ENCODE results near the gene SYNJ1. TPM values are rescaled to one million over a fixed set of nuclear protein-coding genes. Genes with fewer than 3 reads are reported as not detected.

The SYNJ1 gene
- total RNA-seq, 4 donors from 2014 or later = 6.5 to 13.8 (median 7.6) TPM

GRCh38 chr21:32713726-32714125 is 14.1 kb downstream of the SYNJ1 start:
- Histone ChIP-seq H3K27ac (no peak overlapping the region), H3K27me3 (no peaks in the 10 kb centered on the region), H3K4me1 (no peaks in the 10 kb centered on the region), H3K9me3 (no peaks in the 10 kb centered on the region), H3K36me3 (peaks cover 0 to under 1% (median 0%) of the 10 kb centered on the region in 3 donors), H3K4me3 (no peak overlapping the region)
- intact Hi-C loops (cut with DNase I) = no loop called here
- no peak for DNase-seq
- TF ChIP-seq, protein P1, sequence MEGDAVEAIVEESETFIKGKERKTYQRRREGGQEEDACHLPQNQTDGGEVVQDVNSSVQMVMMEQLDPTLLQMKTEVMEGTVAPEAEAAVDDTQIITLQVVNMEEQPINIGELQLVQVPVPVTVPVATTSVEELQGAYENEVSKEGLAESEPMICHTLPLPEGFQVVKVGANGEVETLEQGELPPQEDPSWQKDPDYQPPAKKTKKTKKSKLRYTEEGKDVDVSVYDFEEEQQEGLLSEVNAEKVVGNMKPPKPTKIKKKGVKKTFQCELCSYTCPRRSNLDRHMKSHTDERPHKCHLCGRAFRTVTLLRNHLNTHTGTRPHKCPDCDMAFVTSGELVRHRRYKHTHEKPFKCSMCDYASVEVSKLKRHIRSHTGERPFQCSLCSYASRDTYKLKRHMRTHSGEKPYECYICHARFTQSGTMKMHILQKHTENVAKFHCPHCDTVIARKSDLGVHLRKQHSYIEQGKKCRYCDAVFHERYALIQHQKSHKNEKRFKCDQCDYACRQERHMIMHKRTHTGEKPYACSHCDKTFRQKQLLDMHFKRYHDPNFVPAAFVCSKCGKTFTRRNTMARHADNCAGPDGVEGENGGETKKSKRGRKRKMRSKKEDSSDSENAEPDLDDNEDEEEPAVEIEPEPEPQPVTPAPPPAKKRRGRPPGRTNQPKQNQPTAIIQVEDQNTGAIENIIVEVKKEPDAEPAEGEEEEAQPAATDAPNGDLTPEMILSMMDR (IDR thresholded peaks at IDR 0.05) = no peak

DNA sequence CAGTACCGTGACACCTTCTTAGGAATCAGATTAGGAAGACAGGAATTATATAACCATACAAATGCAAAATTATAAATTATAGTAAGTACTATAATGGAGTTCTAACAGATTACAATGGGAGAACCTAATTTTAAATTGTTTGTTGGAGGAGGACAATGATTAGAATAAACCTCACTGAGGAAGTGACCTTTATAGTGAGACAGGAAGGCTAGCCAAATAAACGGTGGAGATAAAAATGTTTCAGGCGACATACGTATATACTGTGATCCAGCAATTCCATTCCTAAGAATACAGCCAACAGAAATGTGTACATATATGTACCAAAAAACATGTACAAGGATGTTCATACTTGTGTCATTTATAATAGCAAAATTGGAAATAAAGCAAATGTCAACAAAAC is 15.2 kb downstream of the SYNJ1 start:
- Histone ChIP-seq H3K27me3 (no peaks in the 10 kb centered on the region), H3K27ac (no peak overlapping the region), H3K4me1 (no peaks in the 10 kb centered on the region), H3K4me3 (no peak overlapping the region), H3K9me3 (no peaks in the 10 kb centered on the region), H3K36me3 (no peaks in the 10 kb centered on the region)
- no peak for TF ChIP-seq POLR2A (IDR thresholded peaks at IDR 0.05)
- TF ChIP-seq, protein P1 (IDR thresholded peaks at IDR 0.05) = no peak
- intact Hi-C loops (cut with DNase I) = no loop called here
- WGBS, 2 donors = 71 to 85% methylated on average over 4 of the region's 4 CpGs
- no peak for DNase-seq

DNA sequence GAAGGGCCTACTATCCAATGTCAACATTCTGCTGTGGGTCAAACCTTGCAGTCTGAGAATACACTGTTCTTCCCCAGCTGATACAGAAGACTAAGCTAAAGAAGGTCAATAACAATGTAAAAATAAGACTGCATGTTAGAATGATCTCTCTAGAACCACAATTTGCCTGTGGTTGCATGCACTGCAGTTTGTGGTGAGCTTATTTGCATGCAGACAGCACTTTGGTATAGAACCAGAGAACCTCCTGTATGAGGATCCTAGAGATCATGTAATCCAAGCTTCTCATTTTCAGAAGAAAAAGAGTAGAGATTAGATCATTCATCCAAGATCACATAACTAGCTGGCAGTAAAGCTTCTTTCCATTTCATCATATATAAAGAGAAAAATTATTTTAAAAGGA is 15.8 kb downstream of the SYNJ1 start:
- Histone ChIP-seq H3K27ac (no peak overlapping the region), H3K4me3 (no peak overlapping the region), H3K27me3 (no peaks in the 10 kb centered on the region), H3K36me3 (no peaks in the 10 kb centered on the region), H3K4me1 (no peaks in the 10 kb centered on the region), H3K9me3 (no peaks in the 10 kb centered on the region)
- no peak for DNase-seq
- intact Hi-C loops (cut with DNase I) = no loop called here
- TF ChIP-seq, protein P1 (IDR thresholded peaks at IDR 0.05) = no peak

GRCh38 chr21:32710987-32711386 is 16.8 kb downstream of the SYNJ1 start:
- WGBS, 2 donors = 53 to 82% methylated on average over 3 to 4 of the region's 4 CpGs
- H3K27ac ChIP-seq = no peak overlapping the region

DNA sequence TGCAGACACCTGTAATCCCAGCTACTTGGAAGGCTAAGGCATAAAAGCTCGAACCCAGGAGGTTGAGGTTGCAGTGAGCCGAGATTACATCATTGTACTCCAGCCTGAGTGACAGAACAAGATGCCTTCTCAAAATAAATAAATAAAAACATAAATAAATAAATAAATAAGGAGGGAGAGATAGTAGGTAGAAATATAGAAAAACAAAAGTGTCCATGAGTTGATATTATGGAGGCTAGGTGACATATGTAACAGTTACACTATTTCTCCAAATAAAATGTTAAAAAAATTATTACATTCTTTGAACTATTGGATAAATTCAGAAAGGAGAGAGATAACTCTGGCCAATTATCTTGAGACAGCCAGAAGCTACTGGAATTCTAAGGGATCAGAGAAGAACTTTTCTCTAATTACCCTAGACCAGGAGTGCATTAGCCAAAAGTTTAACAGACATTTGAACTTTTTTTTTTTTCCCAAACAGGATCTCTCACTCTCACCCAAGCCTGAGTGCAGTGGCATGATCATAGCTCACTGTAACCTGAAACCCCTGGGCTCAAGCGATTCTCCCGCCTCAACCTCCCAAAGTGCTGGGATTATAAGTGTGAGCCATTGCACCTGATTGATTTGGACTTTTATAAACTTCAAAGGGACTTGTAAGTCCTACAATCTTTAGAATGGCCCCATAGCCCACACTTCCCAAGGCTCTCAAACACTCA is 17.6 kb downstream of the SYNJ1 start:
- WGBS, 2 donors = 89 to 90% methylated on average over 4 of the region's 4 CpGs

More at GRCh38 chr21:32710987-32711386, 16.8 kb downstream of the SYNJ1 start:
- H3K4me3 ChIP-seq = no peak overlapping the region
- intact Hi-C loops (cut with DNase I) = no loop called here
- no peaks in the 10 kb centered on the region for H3K36me3 ChIP-seq
- no peaks in the 10 kb centered on the region for H3K9me3 ChIP-seq
- no peaks in the 10 kb centered on the region for H3K4me1 ChIP-seq
- no peak for DNase-seq
- no peak for TF ChIP-seq POLR2A (IDR thresholded peaks at IDR 0.05)
- TF ChIP-seq, protein P1 (IDR thresholded peaks at IDR 0.05) = no peak
- H3K27me3 ChIP-seq = no peaks in the 10 kb centered on the region

More for the DNA sequence above, 17.6 kb downstream of the SYNJ1 start:
- Histone ChIP-seq H3K36me3 (no peaks in the 10 kb centered on the region), H3K27ac (no peak overlapping the region), H3K9me3 (no peaks in the 10 kb centered on the region), H3K4me1 (no peaks in the 10 kb centered on the region), H3K4me3 (no peak overlapping the region), H3K27me3 (no peaks in the 10 kb centered on the region)
- TF ChIP-seq, protein P1 (IDR thresholded peaks at IDR 0.05) = no peak
- no peak for TF ChIP-seq POLR2A (IDR thresholded peaks at IDR 0.05)
- no peak for DNase-seq
- intact Hi-C loops (cut with DNase I) = no loop called here
